Measurements from ENCODE around the gene TAX1BP1. TPM values are rescaled to one million over a fixed set of nuclear protein-coding genes. Genes with fewer than 3 reads are reported as not detected.

Gene TAX1BP1
- polyA plus RNA-seq, 1 donor from 2014 or later: 115 TPM

DNA sequence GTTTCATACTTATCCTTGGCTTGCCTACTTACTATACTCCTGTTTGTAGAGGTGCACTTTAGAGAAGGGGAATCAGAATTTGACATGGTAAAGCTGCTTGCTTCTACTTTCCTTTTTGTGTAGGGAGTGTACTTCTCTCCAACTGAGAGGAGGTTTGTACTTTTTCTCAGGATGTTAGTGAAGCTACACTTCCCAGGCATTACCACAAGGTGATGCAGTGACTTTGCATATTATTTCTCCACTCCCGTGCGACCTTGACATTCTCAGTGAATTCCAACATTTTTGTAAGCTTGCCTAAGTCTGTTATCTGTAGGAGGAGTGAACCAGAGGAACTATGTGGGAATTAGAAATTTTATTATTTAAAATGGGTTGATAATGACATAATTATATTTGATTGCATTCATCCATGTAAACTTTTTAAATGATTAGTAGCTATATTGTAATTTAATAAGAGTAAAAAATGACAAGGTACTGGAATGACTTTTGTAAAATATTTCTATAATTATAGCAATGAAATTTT is 5.2 kb downstream of the TAX1BP1 start:
- H3K9ac ChIP-seq (ENCODE audit: low read length): no peak overlapping the region
- no peak overlapping the region for H2AFZ ChIP-seq (ENCODE audit: low read depth, low read length)
- TF ChIP-seq SMC3 (conservative IDR thresholded peaks at IDR 0.05; ENCODE audit: poor library complexity) (peak; percentile 82), RAD21 (conservative IDR thresholded peaks at IDR 0.05) (peak; percentile 75), REST (IDR thresholded peaks at IDR 0.05; ENCODE audit: borderline replicate concordance) (no peak), CTCF (IDR thresholded peaks at IDR 0.05; ENCODE audit: poor library complexity, severe bottlenecking) (peak; percentile 74)
- H3K4me2 ChIP-seq (ENCODE audit: low read length): no peak overlapping the region
- no peaks in the 10 kb centered on the region for H3K27me3 ChIP-seq (ENCODE audit: insufficient read depth, low read depth, low read length)
- no peak overlapping the region for H3K27ac ChIP-seq (ENCODE audit: low read length)
- no peaks in the 10 kb centered on the region for H4K20me1 ChIP-seq (ENCODE audit: insufficient read depth)
- H3K79me2 ChIP-seq (replicated peaks; ENCODE audit: insufficient read depth, low read length): peaks cover 46% of the 10 kb centered on the region
- no peak overlapping the region for H3K4me3 ChIP-seq (ENCODE audit: low read length)
- H3K9me2 ChIP-seq (ENCODE audit: insufficient read depth, low read length): no peaks in the 10 kb centered on the region
- no peaks in the 10 kb centered on the region for H3K9me3 ChIP-seq (ENCODE audit: low read length)
- peaks cover 11% of the 10 kb centered on the region for H3K36me3 ChIP-seq (ENCODE audit: insufficient read depth, low read length)
- H3F3A ChIP-seq (ENCODE audit: insufficient read depth, low read length, poor library complexity, severe bottlenecking): no peaks in the 10 kb centered on the region

- H2AFZ ChIP-seq (ENCODE audit: low read depth, low read length): no peak overlapping the region
- no peak overlapping the region for H3K27ac ChIP-seq (ENCODE audit: low read length)
- no peak for TF ChIP-seq CTCF (IDR thresholded peaks at IDR 0.05; ENCODE audit: poor library complexity, severe bottlenecking)
- TF ChIP-seq MXI1 (conservative IDR thresholded peaks at IDR 0.05; ENCODE audit: poor library complexity, severe bottlenecking): no peak
- TF ChIP-seq EP300 (conservative IDR thresholded peaks at IDR 0.05; ENCODE audit: poor library complexity, severe bottlenecking): no peak
- TF ChIP-seq TAF1 (IDR thresholded peaks at IDR 0.05; ENCODE audit: low read depth): no peak
- no peak for TF ChIP-seq RAD21 (conservative IDR thresholded peaks at IDR 0.05)
- TF ChIP-seq EZH2 (IDR thresholded peaks at IDR 0.05; ENCODE audit: borderline replicate concordance, insufficient read depth, low read length, poor library complexity, severe bottlenecking): no peak
- no peak for TF ChIP-seq POLR2AphosphoS5 (IDR thresholded peaks at IDR 0.05)
- TF ChIP-seq SMC3 (conservative IDR thresholded peaks at IDR 0.05; ENCODE audit: poor library complexity): no peak
- no peaks in the 10 kb centered on the region for H3K27me3 ChIP-seq (ENCODE audit: insufficient read depth, low read depth, low read length)
- H3K9me2 ChIP-seq (ENCODE audit: insufficient read depth, low read length): no peaks in the 10 kb centered on the region
- H3F3A ChIP-seq (ENCODE audit: insufficient read depth, low read length, poor library complexity, severe bottlenecking): no peaks in the 10 kb centered on the region
- no peaks in the 10 kb centered on the region for H4K20me1 ChIP-seq (ENCODE audit: insufficient read depth)
- no peaks in the 10 kb centered on the region for H3K9me3 ChIP-seq (ENCODE audit: low read length)
- no peak overlapping the region for H3K9ac ChIP-seq (ENCODE audit: low read length)
- H3K79me2 ChIP-seq (replicated peaks; ENCODE audit: insufficient read depth, low read length): peaks cover 37% of the 10 kb centered on the region
- peaks cover 17% of the 10 kb centered on the region for H3K36me3 ChIP-seq (ENCODE audit: insufficient read depth, low read length)
- H3K4me3 ChIP-seq (ENCODE audit: low read length): no peak overlapping the region
- no peak overlapping the region for H3K4me2 ChIP-seq (ENCODE audit: low read length)
Observed at GRCh38 chr7:27746486-27746885, 6.5 kb downstream of the TAX1BP1 start.
